ENCODE measurements around the gene TMEM231. TPM values are rescaled to one million over a fixed set of nuclear protein-coding genes. Genes with fewer than 3 reads are reported as not detected.

TMEM231 gene
- polyA plus RNA-seq, 3 donors, result 0.27 to 0.75 (median 0.72) TPM

DNA sequence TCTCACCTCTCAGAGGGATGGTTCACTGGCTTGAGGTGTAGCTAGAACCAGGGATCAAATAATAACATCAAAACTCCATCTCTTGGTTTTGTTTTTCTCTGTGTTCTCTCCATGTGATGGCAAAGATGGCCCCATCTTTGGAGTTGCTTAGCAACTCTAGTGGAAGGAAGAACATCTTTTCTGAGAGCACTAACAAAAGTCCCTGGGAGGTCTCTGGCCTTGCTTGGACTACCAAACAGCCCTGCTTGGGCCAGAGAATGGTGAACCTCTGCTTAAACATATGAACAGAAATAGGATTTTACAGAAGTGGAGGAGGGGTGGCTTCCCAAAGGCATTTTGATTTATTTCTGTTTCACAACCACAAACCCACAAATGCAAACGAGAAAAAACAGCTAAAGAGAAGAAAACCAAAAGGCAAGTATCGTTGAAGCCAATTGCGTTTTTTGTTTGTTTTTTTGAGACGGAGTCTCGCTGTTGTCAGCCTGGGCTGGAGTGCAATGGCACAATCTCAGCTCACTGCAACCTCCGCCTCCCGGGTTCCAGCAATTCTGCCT is 23.3 kb upstream of the TMEM231 start:
- H3K79me2 ChIP-seq (ENCODE audit: insufficient read depth, low read length), result no peaks in the 10 kb centered on the region
- DNase-seq, result no peak
- peaks cover 49 to 62% of the 10 kb centered on the region in 2 donors for H3K36me3 Mint-ChIP-seq
- H2AFZ ChIP-seq (ENCODE audit: insufficient read depth, low read depth, low read length, poor library complexity, severe bottlenecking), result no peak overlapping the region
- H3K4me1 Mint-ChIP-seq, result peaks cover 5% of the 10 kb centered on the region
- H3K4me3 Mint-ChIP-seq, result no peak overlapping the region
- H3K4me2 ChIP-seq (replicated peaks; ENCODE audit: extremely low read depth, low read length, poor library complexity, severe bottlenecking), result no peak overlapping the region
- H3K27ac ChIP-seq (ENCODE audit: low read depth in 1 of 2, low read length in 2 of 2), result no peak overlapping the region
- H4K20me1 ChIP-seq (ENCODE audit: insufficient read depth, low read length), result peaks cover 24% of the 10 kb centered on the region
- TF ChIP-seq, protein P1, sequence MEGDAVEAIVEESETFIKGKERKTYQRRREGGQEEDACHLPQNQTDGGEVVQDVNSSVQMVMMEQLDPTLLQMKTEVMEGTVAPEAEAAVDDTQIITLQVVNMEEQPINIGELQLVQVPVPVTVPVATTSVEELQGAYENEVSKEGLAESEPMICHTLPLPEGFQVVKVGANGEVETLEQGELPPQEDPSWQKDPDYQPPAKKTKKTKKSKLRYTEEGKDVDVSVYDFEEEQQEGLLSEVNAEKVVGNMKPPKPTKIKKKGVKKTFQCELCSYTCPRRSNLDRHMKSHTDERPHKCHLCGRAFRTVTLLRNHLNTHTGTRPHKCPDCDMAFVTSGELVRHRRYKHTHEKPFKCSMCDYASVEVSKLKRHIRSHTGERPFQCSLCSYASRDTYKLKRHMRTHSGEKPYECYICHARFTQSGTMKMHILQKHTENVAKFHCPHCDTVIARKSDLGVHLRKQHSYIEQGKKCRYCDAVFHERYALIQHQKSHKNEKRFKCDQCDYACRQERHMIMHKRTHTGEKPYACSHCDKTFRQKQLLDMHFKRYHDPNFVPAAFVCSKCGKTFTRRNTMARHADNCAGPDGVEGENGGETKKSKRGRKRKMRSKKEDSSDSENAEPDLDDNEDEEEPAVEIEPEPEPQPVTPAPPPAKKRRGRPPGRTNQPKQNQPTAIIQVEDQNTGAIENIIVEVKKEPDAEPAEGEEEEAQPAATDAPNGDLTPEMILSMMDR (IDR thresholded peaks at IDR 0.05), result no peak
- H3K9me3 ChIP-seq (replicated peaks in 1 of 2; ENCODE audit: control insufficient read depth in 1 of 2, insufficient read depth in 1 of 2, low read length in 2 of 2), result no peaks in the 10 kb centered on the region
- H3K27me3 ChIP-seq (ENCODE audit: control insufficient read depth in 2 of 2, insufficient read depth in 2 of 2, low read length in 2 of 2), result no peaks in the 10 kb centered on the region
- no peak overlapping the region for H3K4me3 ChIP-seq (replicated peaks in 1 of 3; ENCODE audit: low read depth in 2 of 3, low read length in 3 of 3)
- no peaks in the 10 kb centered on the region for H3K9me3 Mint-ChIP-seq
- peak overlapping the region in 1 of 7 donors; percentile 9 for H3K27ac Mint-ChIP-seq
- H3K36me3 ChIP-seq (replicated peaks in 1 of 2; ENCODE audit: control insufficient read depth in 1 of 2, insufficient read depth in 2 of 2, low read length in 2 of 2), result peaks cover 49 to 67% of the 10 kb centered on the region in 2 donors
- no peaks in the 10 kb centered on the region for H3K4me1 ChIP-seq (ENCODE audit: control insufficient read depth in 1 of 2, insufficient read depth in 2 of 2, low read length in 2 of 2)
- 20% methylated on average over 5 of the region's 7 CpGs for WGBS (ENCODE audit: insufficient coverage)
- H3K27me3 Mint-ChIP-seq (ENCODE audit: low read depth in 3 of 3), result no peaks in the 10 kb centered on the region
- no peak overlapping the region for H3K9ac ChIP-seq (ENCODE audit: insufficient read depth, low read length, poor library complexity, severe bottlenecking)
- intact Hi-C loops (cut with micrococcal nuclease), result no loop called here

DNA sequence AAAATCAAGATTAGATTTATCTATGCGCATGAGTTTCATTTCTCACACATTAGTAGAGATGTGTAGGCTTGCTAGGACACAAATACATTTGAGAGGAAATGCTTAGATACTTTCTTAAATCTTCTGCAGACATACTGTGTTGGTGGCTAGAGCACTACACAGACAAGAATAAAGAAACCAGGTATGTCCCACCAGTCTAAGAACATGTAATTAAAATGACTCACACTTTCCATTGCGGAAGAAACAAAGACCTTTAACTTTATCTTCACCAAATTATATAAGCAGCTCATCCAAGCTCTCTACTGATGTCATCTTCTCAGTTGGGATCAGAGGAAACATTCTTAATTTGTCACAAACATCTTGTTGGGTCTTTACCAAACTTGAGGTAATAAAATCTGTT is 22.7 kb upstream of the TMEM231 start:
- Histone ChIP-seq H4K20me1 (ENCODE audit: insufficient read depth, low read length) (peaks cover 30% of the 10 kb centered on the region), H3K27ac (ENCODE audit: low read depth in 1 of 2, low read length in 2 of 2) (no peak overlapping the region), H3K36me3 (replicated peaks in 1 of 2; ENCODE audit: control insufficient read depth in 1 of 2, insufficient read depth in 2 of 2, low read length in 2 of 2) (peaks cover 56 to 73% of the 10 kb centered on the region in 2 donors), H3K9ac (ENCODE audit: insufficient read depth, low read length, poor library complexity, severe bottlenecking) (no peak overlapping the region), H3K4me2 (replicated peaks; ENCODE audit: extremely low read depth, low read length, poor library complexity, severe bottlenecking) (no peak overlapping the region), H3K4me1 (ENCODE audit: control insufficient read depth in 1 of 2, insufficient read depth in 2 of 2, low read length in 2 of 2) (no peaks in the 10 kb centered on the region), H3K4me3 (replicated peaks in 1 of 3; ENCODE audit: low read depth in 2 of 3, low read length in 3 of 3) (no peak overlapping the region), H2AFZ (ENCODE audit: insufficient read depth, low read depth, low read length, poor library complexity, severe bottlenecking) (no peak overlapping the region), H3K9me3 (replicated peaks in 1 of 2; ENCODE audit: control insufficient read depth in 1 of 2, insufficient read depth in 1 of 2, low read length in 2 of 2) (no peaks in the 10 kb centered on the region), H3K27me3 (ENCODE audit: control insufficient read depth in 2 of 2, insufficient read depth in 2 of 2, low read length in 2 of 2) (no peaks in the 10 kb centered on the region), H3K79me2 (ENCODE audit: insufficient read depth, low read length) (peaks cover 3% of the 10 kb centered on the region)
- H3K9me3 Mint-ChIP-seq, result no peaks in the 10 kb centered on the region
- peaks cover 3% of the 10 kb centered on the region for H3K4me1 Mint-ChIP-seq
- peak overlapping the region in 1 of 7 donors; percentile 41 for H3K27ac Mint-ChIP-seq
- no CpG with 5 or more reads among the region's 2 CpGs for WGBS (ENCODE audit: insufficient coverage)
- intact Hi-C loops (cut with micrococcal nuclease), result no loop called here
- TF ChIP-seq, protein P1 (IDR thresholded peaks at IDR 0.05), result no peak
- no peak overlapping the region for H3K4me3 Mint-ChIP-seq
- peaks cover 54 to 66% of the 10 kb centered on the region in 2 donors for H3K36me3 Mint-ChIP-seq
- H3K27me3 Mint-ChIP-seq (ENCODE audit: low read depth in 3 of 3), result no peaks in the 10 kb centered on the region
- DNase-seq, result no peak

Data from CD14-positive monocyte (primary cell).